Right ventricle myocardium superior (tissue), 1 donor: ENCODE data around the gene GAMT. TPM values are rescaled to one million over a fixed set of nuclear protein-coding genes. Genes with fewer than 3 reads are reported as not detected.

Experiments used
- ATAC-seq: fragments of 200-7000 bp; cut with Tn5 transposase; one replicate; pipeline ENCODE4 v1.9.1; 2020; ENCODE audit warnings: mild to moderate bottlenecking; ENCODE audit not compliant: poor library complexity
- DNase-seq: peaks from one replicate; pipeline ENCODE4 v3.0.0-alpha.2; 2020
- intact Hi-C: fragments of 100-400 bp; cut with DNase I; formaldehyde crosslinking; loops from one replicate; pipeline ENCODE4 v1.11.2; 2022
- total RNA-seq: library from RNA; stranded (reverse); fragmentation: NEBNext Ultra II Directional; extraction: Animal tissue kit (Norgen Biotek cat#: 25700); gene quantifications from one replicate; pipeline ENCODE4 v1.2.1, GENCODE V29; 2021
- donor health status: DM: no; HTN: yes; CAD: no; lungs with severe emphysema.

Gene GAMT
- total RNA-seq, 1 donor from 2014 or later, result 93.5 TPM

DNA sequence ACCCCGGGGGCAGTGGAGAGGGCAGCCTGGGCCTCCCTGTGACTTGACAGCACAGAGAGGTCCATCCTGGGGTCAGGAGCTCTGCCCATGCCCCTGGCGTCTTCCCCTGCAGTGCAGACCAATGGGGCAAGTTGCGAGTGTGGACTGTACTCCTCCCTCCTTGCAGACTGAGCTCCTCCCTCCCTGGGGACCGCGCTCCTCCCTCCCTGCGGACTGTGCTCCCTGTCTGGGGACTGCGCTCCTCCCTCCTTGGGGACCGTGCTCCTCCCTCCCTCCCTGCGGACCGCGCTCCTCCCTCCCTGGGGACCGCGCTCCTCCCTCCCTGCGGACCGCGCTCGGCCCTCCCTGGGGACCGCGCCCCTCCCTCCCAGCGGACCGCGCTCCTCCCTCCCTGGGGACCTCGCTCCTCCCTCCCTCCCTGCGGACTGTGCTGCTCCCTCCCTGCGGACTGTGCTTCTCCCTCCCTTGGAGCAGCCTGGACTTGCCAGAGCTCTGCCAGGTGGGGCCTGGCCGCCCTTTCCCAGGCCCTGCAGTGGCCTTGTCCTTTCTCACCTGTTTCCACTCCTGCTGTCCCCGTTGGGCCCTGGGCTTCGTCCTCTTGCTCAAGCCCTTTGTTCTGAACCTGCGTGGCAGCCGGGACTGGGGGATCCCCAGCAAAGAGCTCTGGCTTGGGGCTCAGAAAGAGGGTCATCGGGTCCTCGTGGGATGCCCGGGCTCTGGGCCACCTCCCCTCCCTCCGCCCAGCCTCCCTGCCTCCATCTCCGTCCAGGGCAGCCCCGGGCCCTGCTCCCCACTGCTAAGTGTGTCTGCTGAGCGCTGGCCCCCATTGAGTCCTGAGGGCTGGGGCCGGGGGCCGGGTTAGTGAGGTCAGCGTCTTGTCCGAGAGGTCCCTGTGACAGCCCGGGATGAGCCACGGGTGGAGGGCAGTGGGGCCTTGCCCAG, 6.8 kb downstream of the GAMT start:
- DNase-seq, result peak; percentile 45
- ATAC-seq, result peak; percentile 9
- intact Hi-C loops, result no loop called here

GRCh38 chr19:1393841-1394240, 7.5 kb downstream of the GAMT start:
- intact Hi-C loops, result no loop called here
- ATAC-seq, result no peak
- peak; percentile 38 for DNase-seq

DNA sequence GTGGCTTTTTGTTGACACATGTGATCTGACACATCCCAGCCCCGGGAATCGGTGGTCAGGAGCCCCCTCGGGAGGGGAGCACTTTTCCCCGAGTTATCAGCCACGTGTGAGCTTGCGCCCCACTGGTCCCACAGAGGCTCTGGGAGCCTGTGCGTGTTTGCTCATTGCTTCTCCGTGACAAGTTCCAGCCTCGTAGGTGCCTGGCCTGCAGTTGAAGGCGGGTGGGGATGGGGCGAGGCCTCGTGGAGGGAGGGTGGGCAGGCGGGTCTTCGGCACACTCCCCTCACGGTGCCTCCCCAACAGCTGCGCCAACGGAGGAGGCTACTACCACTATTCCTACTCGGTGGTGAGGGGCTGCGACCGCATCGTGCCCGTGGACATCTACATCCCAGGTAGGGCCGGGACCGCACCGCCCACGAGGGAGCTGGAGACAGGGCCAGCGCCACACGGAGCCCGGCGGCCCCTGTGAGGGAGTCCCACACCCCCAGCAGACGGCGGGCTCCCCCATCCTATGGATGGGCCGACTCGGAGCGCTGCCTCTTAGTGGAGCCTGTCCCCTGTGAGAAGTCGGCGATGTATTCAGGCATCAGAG, 8.3 kb downstream of the GAMT start:
- DNase-seq (no peak), ATAC-seq (no peak)
- intact Hi-C loops, result no loop called here

DNA sequence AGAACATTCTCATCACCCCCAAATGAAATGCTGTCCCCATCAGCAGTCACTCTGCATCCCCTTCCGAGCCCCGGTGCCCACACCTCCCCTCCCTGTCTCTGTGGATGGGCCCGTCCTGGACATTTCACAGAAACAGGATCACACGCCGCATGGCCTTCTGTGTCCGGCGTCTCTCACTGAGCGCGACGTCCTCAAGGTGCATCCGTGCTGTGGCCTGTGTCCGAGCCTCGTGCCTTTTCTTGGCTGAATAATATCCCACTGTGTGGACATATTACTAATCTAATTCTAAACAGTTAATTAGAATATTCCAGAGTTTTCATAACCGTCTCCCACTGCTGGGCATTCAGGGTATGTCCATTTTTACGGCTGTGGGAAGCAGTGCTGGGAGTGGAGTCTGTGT, 8.9 kb downstream of the GAMT start:
- intact Hi-C loops, result no loop called here
- no peak for DNase-seq

DNA sequence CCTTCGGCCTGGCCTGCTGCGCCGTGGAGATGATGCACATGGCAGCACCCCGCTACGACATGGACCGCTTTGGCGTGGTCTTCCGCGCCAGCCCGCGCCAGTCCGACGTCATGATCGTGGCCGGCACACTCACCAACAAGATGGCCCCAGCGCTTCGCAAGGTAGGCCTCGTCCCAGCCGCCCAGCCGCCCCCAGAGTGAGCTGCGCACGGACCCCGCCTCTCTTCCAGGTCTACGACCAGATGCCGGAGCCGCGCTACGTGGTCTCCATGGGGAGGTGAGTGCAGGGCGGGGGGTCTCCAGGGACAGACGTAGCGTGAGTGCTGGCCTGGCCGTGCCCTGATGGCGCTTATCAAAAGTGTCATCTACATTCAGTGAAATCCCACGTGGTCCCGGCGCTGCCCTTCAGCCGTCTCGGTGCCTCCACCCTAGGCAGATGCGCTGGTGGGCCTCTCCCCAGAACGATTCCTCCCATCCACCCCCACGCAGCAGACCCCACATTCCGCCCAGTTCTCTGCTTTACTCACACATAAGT, 10.4 kb downstream of the GAMT start:
- ATAC-seq (no peak), DNase-seq (no peak)
- intact Hi-C loops, result no loop called here

More for the DNA sequence above, 8.9 kb downstream of the GAMT start:
- ATAC-seq, result no peak

GRCh38 chr19:1389033-1389940, 12.1 kb downstream of the GAMT start:
- DNase-seq (no peak), ATAC-seq (no peak)
- intact Hi-C loops, result loop anchor here (10.0 kb wide), 1 partner anchor 114 kb away; the partner anchor contains the start of gene FAM174C

DNA sequence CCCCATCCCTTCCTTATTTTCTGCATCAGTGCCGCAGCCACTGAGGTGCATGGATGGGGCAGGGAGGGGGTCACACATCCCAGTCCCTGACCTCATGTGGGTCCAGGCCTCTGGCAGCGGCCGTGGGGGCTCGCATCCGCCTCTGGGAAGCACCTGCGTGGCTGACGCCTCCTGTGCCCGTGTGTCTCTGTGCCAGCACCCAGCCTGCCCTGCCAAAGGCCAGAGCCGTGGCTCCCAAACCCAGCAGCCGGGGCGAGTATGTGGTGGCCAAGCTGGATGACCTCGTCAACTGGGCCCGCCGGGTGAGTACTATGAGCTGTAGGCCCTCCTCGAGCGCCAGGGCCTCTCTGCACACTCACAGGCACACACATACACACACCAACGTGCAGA, 12.7 kb downstream of the GAMT start:
- DNase-seq (no peak), ATAC-seq (no peak)
- intact Hi-C loops, result loop anchor here (10.0 kb wide), 1 partner anchor 114 kb away; the partner anchor contains the start of gene FAM174C

DNA sequence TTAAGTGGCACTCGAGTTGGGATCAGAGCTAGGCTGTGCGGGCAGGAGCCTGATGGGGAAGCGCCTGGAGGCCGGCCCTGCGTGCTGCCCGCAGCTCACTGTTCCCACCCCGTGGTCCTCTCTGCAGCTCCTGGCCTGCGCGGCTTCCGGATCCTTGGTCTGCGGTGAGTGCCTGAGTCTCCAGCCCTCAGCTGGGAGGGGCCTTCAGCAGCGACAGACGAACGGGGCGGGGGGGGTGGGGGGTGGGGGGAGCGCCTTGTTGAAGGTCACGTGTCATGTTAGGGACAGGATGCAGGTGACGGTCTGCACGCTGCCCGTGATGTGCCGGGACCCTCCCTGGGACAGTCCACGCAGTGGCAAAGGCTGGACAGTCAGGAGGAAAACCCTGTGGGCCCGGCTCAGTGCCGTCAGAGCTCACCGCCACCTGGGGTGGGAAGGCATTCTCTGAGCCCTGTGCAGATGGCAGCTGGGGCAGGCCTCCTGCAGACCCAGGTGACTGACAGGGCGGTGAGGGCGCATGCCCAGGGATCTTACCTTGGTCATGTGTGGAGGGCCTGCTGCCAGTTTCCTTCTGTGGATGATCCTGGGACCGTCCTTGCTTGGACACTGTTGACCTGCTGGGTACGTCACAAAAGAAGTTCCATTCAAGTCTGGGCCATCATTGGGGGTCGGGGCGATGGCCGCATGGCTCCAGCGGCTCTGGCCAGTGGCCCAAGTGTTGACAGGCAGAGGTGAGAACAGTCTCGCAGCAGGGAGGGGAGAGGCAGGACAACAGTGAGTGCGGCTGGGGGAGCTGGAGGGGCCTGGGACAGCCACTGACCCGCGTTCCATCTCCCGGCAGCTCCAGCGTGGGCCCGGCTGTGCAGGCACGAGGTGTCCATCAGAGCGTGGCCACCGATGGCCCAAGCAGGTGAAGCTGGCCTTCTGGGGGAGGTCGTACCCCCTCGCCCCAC, 13.4 kb downstream of the GAMT start:
- ATAC-seq (peak; percentile 24), DNase-seq (no peak)
- intact Hi-C loops, result loop anchor here (10.0 kb wide), 1 partner anchor 113 kb away; the partner anchor contains the start of gene FAM174C

DNA sequence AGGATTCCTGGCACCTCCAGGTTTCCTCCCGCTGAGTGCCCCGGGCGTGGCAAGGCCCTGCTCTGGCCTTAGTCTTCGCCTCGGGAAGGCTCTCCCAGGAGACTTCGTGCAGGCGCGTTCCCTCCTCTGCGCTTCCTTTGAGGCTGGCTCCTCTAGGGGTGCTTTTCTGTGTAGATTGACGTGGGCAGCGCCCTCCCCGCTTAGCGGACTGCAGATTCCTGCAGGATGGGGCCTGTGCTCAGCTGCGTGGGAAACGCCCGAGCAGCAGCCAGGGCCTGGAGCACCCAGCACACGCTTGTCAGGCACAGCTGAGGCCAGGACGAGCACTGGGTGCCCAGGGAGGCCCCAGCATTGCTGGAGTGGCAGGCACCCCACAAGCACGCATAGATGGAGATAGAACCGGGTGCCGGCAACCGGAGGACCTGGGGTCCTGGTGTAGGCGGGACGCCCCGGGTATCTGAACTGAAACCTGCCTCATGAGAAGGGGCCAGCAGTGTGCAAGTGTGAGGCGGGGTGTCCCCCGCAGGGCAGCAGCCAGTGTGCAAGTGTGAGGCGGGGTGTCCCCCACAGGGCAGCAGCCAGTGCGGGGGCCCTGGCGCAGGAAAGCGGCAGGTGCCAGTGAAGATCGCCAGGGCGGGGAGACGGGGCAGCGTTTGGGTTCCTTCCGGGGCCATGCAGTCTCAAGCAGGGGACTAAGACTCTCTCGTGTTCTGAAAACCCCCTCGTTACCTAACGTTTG, 14.2 kb downstream of the GAMT start:
- intact Hi-C loops, result loop anchor here (10.0 kb wide), 1 partner anchor 112 kb away; the partner anchor contains the start of gene FAM174C
- DNase-seq, result no peak
- no peak for ATAC-seq

DNA sequence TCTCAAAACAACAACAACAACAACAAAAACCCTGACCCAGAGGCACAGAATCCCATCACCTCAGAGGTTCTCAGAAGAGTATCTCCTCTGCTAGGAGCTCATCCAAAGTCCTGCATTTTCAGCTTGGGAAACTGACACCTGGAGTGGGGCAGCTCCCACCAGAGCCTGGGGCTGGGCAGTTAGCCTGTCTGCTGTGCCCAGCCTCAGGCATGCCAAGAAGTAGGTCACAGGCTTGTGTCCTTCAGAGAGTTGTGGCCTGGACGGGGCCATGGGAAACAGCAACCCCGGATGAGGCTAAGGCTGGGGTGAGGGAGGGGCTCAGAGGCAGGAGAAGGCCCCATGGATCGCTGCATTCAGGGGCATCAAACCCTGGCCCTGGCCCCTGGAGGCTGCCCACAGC, 15.5 kb downstream of the GAMT start:
- ATAC-seq, result no peak
- DNase-seq, result no peak
- intact Hi-C loops, result loop anchor here (10.0 kb wide), 1 partner anchor 111 kb away; the partner anchor contains the start of gene FAM174C

DNA sequence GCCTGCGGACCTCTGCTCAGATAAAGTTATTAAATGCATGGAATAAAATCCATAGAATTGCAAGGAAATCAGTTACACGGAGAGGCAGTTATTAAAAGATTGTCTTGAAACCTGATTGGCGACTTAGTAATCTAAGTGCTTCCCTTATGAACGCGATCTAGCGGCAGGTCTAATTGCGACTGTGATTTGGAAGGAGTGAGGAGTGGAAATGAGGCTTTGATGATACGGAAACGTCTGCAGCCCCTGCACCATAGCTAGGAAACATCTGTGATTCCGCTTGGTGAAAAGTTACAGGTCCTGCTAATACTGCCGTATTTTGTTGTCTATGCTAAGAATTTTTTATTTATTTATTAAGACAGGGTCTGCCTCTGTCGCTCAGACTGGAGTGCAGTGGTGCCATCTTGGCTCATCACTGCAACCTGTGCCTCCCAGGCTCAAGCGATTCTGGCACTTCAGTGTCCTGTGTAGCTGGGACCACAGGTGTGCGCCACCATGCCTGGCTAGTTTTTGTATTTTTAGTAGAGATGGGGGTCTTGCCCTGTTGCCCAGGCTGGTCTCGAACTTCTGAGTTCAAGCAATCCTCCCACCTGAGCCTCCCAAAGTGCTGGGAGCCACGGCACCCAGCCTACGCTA, 16.7 kb downstream of the GAMT start:
- intact Hi-C loops, result loop anchor here (10.0 kb wide), 1 partner anchor 110 kb away; the partner anchor contains the start of gene FAM174C
- ATAC-seq, result no peak
- DNase-seq, result no peak

DNA sequence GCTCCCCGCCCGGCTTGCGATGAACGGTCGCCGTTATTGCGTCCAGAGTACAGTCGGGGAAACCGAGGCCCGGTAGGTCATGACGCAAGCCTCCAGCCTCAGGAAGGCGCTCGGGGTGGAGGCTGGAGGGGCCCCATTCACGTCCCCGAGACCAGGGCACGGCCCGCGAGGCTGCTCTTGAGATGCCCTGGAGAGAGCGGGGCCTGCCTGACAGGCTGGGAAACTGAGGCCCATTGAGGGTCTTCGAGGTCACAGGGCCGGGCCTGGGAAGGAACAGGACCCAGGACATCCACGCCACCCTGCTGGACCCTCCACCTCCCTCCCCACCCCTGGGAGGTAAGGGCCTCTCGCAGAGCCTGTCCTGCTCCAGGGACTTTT, 17.3 kb downstream of the GAMT start:
- ATAC-seq, result peak; percentile 1
- intact Hi-C loops, result loop anchor here (10.0 kb wide), 1 partner anchor 109 kb away; the partner anchor contains the start of gene FAM174C
- no peak for DNase-seq

GRCh38 chr19:1383312-1384084, 17.8 kb downstream of the GAMT start, which contains the start of gene NDUFS7:
NDUFS7 (plus strand) TSS chr19:1383907; CDS start chr19:1383927, 20 bp downstream.
- peak; percentile 92 for DNase-seq
- peak; percentile 89 for ATAC-seq
- intact Hi-C loops, result loop anchor here (10.0 kb wide), 1 partner anchor 109 kb away; the partner anchor contains the start of gene FAM174C

GRCh38 chr19:1383017-1383311, 18.4 kb downstream of the GAMT start:
- DNase-seq (no peak), ATAC-seq (no peak)
- intact Hi-C loops, result loop anchor here (10.0 kb wide), 1 partner anchor 108 kb away; the partner anchor contains the start of gene FAM174C

GRCh38 chr19:1382250-1382649, 19.1 kb downstream of the GAMT start:
- no peak for DNase-seq
- intact Hi-C loops, result loop anchor here (10.0 kb wide), 1 partner anchor 107 kb away; the partner anchor contains the start of gene FAM174C
- ATAC-seq, result no peak
